NT2/D1 (cell line): ENCODE measurements around the gene HOMEZ.
"Not testable (repeated sequence)": the region's sequence is repeated elsewhere in the genome, so short reads cannot be mapped to it uniquely, and the experiment has no call there.

Source experiments
- DNase-seq: peaks from one replicate; pipeline ENCODE4 v3.0.0-alpha.2; 2011; ENCODE audit warnings: low read depth, low spot score
- H3K27me3 ChIP-seq: 2 replicates; pipeline ENCODE4 v1.6.0; 2011; ENCODE audit warnings: mild to moderate bottlenecking; ENCODE audit not compliant: insufficient read length, insufficient read depth
- H3K36me3 ChIP-seq: 2 replicates; pipeline ENCODE4 v1.6.1; 2011; ENCODE audit warnings: mild to moderate bottlenecking, low read length, mixed read lengths; ENCODE audit not compliant: insufficient read depth, insufficient read length
- H3K4me1 ChIP-seq: 2 replicates; pipeline ENCODE4 v1.5.1; 2011; ENCODE audit not compliant: insufficient read depth, insufficient read length
- H3K4me3 ChIP-seq: 2 replicates; pipeline ENCODE4 v1.5.1; 2011; ENCODE audit warnings: low read depth; ENCODE audit not compliant: insufficient read length
- H3K9ac ChIP-seq: 2 replicates; pipeline ENCODE4 v1.6.0; 2011; ENCODE audit warnings: low read depth; ENCODE audit not compliant: insufficient read length
- H3K9me3 ChIP-seq: 2 replicates; pipeline ENCODE4 v1.5.1; 2011; ENCODE audit warnings: mild to moderate bottlenecking, low read length; ENCODE audit not compliant: insufficient read depth
- SUZ12 ChIP-seq: IDR thresholded peaks from 2 replicates; pipeline ENCODE4 v1.6.1; 2011; ENCODE audit not compliant: insufficient read length, insufficient read depth; ENCODE audit errors: extremely low read depth
- YY1 ChIP-seq: IDR thresholded peaks from 2 replicates; pipeline ENCODE4 v1.6.1; 2011; ENCODE audit not compliant: insufficient read length, insufficient read depth
- ZNF274 ChIP-seq: IDR thresholded peaks from 2 replicates; pipeline ENCODE4 v1.6.1; 2011; ENCODE audit warnings: mild to moderate bottlenecking, low read depth, low read length

HOMEZ gene, protein sequence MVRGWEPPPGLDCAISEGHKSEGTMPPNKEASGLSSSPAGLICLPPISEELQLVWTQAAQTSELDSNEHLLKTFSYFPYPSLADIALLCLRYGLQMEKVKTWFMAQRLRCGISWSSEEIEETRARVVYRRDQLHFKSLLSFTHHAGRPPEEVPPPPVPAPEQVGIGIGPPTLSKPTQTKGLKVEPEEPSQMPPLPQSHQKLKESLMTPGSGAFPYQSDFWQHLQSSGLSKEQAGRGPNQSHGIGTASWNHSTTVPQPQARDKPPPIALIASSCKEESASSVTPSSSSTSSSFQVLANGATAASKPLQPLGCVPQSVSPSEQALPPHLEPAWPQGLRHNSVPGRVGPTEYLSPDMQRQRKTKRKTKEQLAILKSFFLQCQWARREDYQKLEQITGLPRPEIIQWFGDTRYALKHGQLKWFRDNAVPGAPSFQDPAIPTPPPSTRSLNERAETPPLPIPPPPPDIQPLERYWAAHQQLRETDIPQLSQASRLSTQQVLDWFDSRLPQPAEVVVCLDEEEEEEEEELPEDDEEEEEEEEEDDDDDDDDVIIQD

DNA sequence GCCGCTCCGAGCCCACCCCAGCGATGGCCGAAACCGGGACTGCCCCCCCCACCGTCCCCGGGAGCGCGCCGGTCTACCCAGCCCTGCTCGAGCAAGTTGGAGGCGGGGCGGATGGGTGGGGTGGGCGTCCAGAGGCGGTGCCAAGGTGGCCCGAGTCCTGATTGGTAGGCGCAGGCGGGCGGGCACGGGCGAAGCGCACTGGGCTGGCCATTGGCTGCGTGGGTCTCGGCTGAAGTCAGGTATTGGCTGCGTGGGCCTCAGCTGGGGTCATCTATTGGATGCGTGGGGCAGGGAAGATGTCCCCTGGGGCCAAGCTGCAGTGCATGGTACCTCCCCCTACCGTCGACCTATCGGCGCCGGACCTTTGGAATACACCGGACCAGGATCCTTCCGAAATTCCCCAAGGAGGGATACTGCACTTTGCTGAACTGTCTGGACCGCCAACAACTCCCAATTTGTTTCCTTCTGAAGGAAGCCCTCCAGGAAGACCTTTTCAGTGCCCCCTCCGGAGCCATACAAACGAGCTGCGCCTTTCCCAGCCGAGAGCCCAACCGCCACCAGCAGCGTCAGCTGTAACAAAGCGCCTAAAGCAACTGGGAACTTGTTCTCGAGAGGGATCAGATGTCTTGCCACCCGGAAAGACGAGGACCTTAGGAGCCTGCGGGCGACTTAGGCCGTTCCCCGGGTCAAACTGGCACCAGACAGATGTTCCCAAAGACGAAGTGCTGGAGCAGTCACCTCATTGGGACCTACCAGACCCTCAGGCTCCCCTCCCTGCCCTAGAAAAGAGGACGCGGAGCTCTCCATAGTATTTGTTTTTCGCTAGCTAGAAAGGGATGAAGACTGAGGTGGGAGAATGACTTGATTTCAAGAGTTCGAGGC, at the start of gene HOMEZ:
TSS of gene HOMEZ (minus strand) at position 113 of the 882 bp plus-strand sequence. CDS start 180 bp downstream, outside the sequence.
- no peaks in the 10 kb centered on the region for H3K9me3 ChIP-seq
- H3K4me1 ChIP-seq, result peaks cover 4% of the 10 kb centered on the region
- peak; percentile 93 for DNase-seq
- peaks cover 45% of the 10 kb centered on the region for H3K27me3 ChIP-seq
- peak within 1 kb of the TSS; percentile 81 for H3K4me3 ChIP-seq
- H3K9ac ChIP-seq, result peak within 1 kb of the TSS; percentile 89
- peaks cover 5% of the 10 kb centered on the region for H3K36me3 ChIP-seq
- TF ChIP-seq ZNF274 (no peak), SUZ12 (no peak), YY1 (no peak)

DNA sequence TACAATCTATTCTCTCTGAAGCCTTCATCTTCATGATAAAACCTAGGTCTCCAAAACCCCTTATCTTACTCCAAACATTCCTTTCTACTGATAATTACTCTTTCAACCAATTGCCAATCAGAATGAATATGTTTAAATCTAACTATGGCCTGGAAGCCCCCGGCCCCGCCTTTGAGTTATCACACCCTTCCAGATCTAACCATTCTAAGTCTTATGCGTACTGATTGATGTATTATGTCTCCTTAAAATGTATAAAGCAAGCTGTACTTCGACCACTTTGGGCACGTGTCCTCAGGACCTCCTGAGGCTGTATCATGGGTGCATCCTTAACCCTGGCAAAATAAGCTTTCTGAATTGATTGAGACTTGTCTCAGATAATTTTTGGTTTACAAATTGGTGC, 49.7 kb upstream of the HOMEZ start:
- Histone ChIP-seq H3K4me1 (no peaks in the 10 kb centered on the region), H3K36me3 (no peaks in the 10 kb centered on the region), H3K4me3 (no peak overlapping the region), H3K27me3 (no peaks in the 10 kb centered on the region), H3K9ac (no peak overlapping the region), H3K9me3 (peaks cover 34% of the 10 kb centered on the region)
- DNase-seq, result no peak
- no peak for TF ChIP-seq ZNF274

DNA sequence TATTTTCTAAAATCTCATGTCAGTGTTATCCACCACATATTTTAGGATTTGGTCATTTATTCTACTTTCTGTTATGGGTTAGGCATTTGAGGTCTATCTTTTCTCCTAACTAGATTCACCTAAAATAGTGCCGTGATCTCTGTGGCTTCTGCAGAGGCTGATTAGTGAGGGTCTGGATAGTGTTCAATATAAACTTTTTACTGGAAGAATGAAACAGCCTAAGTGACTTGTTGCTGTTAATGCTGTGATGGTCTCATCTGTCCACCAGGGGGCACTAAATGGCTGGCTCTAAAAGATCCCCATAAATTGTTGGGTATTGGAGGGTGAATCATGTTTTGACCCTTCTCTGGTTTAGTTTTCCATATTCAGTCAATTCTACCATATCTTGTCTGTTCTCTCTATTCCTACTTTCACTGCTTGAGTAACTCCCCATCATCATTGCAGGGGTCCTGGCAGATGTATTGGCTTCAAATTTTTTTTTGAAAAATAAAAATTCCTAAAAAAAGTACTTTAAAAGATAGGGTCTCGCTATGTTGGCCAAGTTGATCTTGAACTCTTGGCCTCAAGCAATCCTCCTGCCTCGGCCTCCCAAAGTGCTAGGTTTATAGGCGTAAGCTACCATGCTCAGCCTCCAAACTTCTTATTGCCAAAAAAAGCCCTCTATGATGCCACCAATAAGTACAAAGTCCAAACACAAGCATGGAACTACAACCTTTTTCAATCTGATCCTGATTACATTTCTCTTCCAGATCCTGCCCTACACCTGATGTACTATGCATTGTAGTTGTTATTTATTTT, 42.2 kb upstream of the HOMEZ start:
- no peak overlapping the region for H3K4me3 ChIP-seq
- DNase-seq, result peak; percentile 68
- no peaks in the 10 kb centered on the region for H3K27me3 ChIP-seq
- no peak overlapping the region for H3K9ac ChIP-seq
- H3K36me3 ChIP-seq, result peaks cover 24% of the 10 kb centered on the region
- H3K9me3 ChIP-seq, result no peaks in the 10 kb centered on the region
- no peaks in the 10 kb centered on the region for H3K4me1 ChIP-seq
- TF ChIP-seq YY1 (no peak), ZNF274 (no peak), SUZ12 (no peak)

DNA sequence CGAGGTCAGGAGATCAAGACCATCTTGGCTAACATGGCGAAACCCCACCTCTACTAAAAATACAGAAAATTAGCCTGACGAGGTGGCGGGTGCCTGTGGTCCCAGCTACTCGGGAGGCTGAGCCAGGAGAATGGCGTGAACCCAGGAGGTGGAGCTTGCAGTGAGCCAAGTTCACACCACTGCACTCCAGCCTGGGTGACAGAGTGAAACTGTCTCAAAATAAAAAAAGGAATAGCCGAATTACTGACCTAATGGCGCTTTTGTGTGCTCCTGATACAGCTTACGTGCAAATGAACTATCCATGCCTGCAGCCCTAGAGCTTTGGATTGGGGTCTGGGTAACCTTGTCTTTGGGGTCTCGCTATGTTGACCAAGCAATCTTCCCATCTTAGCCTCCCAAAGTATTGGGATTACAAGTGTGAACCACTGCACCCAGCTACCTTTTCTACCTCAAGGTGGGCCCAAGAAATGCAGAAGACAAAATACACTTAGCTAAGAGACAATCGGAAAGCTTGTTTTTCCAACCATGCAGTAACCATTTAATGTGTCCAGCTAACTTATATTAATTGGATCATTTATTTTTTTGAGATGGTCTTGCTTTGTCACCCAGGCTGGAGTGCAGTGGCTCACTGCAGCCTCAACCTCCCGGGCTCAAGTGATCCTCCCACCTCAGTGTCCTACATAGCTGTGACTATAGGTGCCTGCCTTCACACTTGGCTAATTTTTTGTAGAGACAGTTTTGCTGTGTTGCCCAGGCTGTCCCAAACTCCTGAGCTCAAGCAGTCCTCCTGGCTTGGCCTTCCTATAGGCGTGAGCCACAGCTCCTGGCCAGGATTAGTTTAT, 40.8 kb upstream of the HOMEZ start:
- TF ChIP-seq YY1 (no peak), SUZ12 (no peak)
- no peak for DNase-seq

DNA sequence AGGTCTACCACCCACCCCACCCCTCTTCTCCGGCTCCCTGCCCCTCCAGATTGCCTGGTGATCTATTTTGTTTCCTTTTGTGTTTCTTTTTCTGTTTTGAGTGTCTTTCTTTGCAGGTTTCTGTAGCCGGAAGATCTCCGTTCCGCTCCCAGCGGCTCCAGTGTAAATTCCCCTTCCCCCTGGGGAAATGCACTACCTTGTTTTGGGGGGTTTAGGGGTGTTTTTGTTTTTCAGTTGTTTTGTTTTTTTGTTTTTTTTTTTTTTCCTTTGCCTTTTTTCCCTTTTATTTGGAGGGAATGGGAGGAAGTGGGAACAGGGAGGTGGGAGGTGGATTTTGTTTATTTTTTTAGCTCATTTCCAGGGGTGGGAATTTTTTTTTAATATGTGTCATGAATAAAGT, 39.8 kb upstream of the HOMEZ start:
- H3K36me3 ChIP-seq, result peaks cover 36% of the 10 kb centered on the region

More for the DNA sequence above, 40.8 kb upstream of the HOMEZ start:
- Histone ChIP-seq H3K4me3 (no peak overlapping the region), H3K27me3 (no peaks in the 10 kb centered on the region), H3K4me1 (no peaks in the 10 kb centered on the region), H3K9me3 (no peaks in the 10 kb centered on the region), H3K36me3 (peaks cover 36% of the 10 kb centered on the region), H3K9ac (no peak overlapping the region)

DNA sequence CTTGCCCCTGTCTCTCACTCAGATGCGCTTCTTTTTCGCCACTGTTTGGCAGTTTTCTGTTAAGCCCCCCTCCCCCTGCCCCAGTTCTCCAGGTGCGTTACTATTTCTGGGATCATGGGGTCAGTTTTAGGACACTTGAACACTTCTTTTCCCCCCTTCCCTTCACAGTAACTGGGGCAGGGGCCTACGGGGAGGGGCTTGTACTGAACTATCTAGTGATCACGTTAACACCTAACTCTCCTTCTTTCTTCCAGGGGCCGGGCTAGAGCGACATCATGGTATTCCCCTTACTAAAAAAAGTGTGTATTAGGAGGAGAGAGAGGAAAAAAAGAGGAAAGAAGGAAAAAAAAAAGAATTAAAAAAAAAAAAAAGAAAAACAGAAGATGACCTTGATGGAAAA, 39.1 kb upstream of the HOMEZ start:
- H3K9me3 ChIP-seq, result no peaks in the 10 kb centered on the region
- H3K27me3 ChIP-seq, result no peaks in the 10 kb centered on the region
- H3K9ac ChIP-seq, result no peak overlapping the region
- H3K4me3 ChIP-seq, result no peak overlapping the region
- no peaks in the 10 kb centered on the region for H3K4me1 ChIP-seq
- no peak for DNase-seq
- TF ChIP-seq ZNF274 (no peak), SUZ12 (no peak), YY1 (no peak)
- peaks cover 39% of the 10 kb centered on the region for H3K36me3 ChIP-seq

More for the DNA sequence above, 39.8 kb upstream of the HOMEZ start:
- not testable (repeated sequence) for H3K27me3 ChIP-seq, H3K9ac ChIP-seq, H3K4me1 ChIP-seq, H3K9me3 ChIP-seq, DNase-seq, H3K4me3 ChIP-seq
